ENCODE data around the gene ABI2.

- TF ChIP-seq YY1 (IDR thresholded peaks at IDR 0.05) = no peak
- TF ChIP-seq CTCF (IDR thresholded peaks at IDR 0.05; ENCODE audit: low read depth, low read length, missing input control) = no peak
- TF ChIP-seq REST (IDR thresholded peaks at IDR 0.05) = no peak
Observed at GRCh38 chr2:203366639-203367466, 38.7 kb downstream of the ABI2 start.

All from liver (tissue), 2 donors.